CD4-positive, alpha-beta T cell (primary cell): ENCODE results near the gene POU2F2. TPM values are rescaled to one million over a fixed set of nuclear protein-coding genes. Genes with fewer than 3 reads are reported as not detected.

Experiments used
- ATAC-seq: fragments of 200-7000 bp; cut with Tn5 transposase; one replicate; pipeline ENCODE4 v1.10.0; 2022; ENCODE audit warnings: mild to moderate bottlenecking; ENCODE audit not compliant: poor library complexity
- CTCF ChIA-PET: fragments of 350-600 bp; sonication (Branson Sonifier 250); formaldehyde crosslinking; loops from one replicate; lab custom pipeline; 2021; ENCODE audit warnings: antibody characterized with exemption, inconsistent platforms; lab: Charles Lee
- POLR2A ChIA-PET: fragments of 350-600 bp; sonication (Branson Sonifier 250); formaldehyde crosslinking; loops from one replicate; lab custom pipeline; 2021; ENCODE audit warnings: antibody characterized with exemption, inconsistent platforms; lab: Charles Lee
- DNase-seq, 14 experiments: peaks; one replicate each; pipeline ENCODE4 v3.0.0-alpha.2; 2013 to 2020; ENCODE audit warnings: mixed read lengths in 2 of 14
- H3K27ac ChIP-seq, 2 donors: one replicate each; pipeline versions ENCODE4 v1.5.1 to v1.7.0; 2013; ENCODE audit warnings: low read length in 2 of 2, low read depth in 1 of 2, mild to moderate bottlenecking in 1 of 2
- H3K27me3 ChIP-seq, 2 experiments: 1 replicate in 1 of 2; 2 replicates in 1 of 2; pipeline versions ENCODE4 v1.6.1 to v1.7.0; 2013; ENCODE audit warnings: low read length in 2 of 2, control low read depth in 1 of 2, mild to moderate bottlenecking in 1 of 2, moderate library complexity in 1 of 2; ENCODE audit not compliant: insufficient read depth in 2 of 2, control insufficient read depth in 1 of 2
- H3K36me3 ChIP-seq: one replicate; pipeline ENCODE4 v1.6.1; 2013; ENCODE audit warnings: low read length, control low read depth; ENCODE audit not compliant: insufficient read depth
- H3K4me1 ChIP-seq: one replicate; pipeline ENCODE4 v1.6.1; 2013; ENCODE audit warnings: low read length, control low read depth; ENCODE audit not compliant: insufficient read depth
- H3K4me3 ChIP-seq: one replicate; pipeline ENCODE4 v1.5.1; 2013; ENCODE audit warnings: mild to moderate bottlenecking, low read length, moderate library complexity
- H3K9me3 ChIP-seq, 2 experiments: 1 replicate in 1 of 2; 2 replicates in 1 of 2; pipeline versions ENCODE4 v1.6.1 to v1.7.0; 2013; ENCODE audit warnings: low read length in 2 of 2, mild to moderate bottlenecking in 2 of 2, control low read depth in 1 of 2, moderate library complexity in 1 of 2; ENCODE audit not compliant: control insufficient read depth in 1 of 2, insufficient read depth in 1 of 2
- H3K27ac Mint-ChIP-seq: one replicate; pipeline ENCODE4 v1.8.0; 2020; ENCODE audit warnings: mixed read lengths
- H3K27me3 Mint-ChIP-seq: one replicate; pipeline ENCODE4 v1.8.0; 2021; ENCODE audit warnings: mixed read lengths
- H3K36me3 Mint-ChIP-seq: one replicate; pipeline ENCODE4 v1.8.0; 2021; ENCODE audit warnings: low read depth, mixed read lengths
- H3K4me1 Mint-ChIP-seq: one replicate; pipeline ENCODE4 v1.8.0; 2021; ENCODE audit warnings: low read depth, mixed read lengths
- H3K4me3 Mint-ChIP-seq: one replicate; pipeline ENCODE4 v1.8.0; 2020; ENCODE audit warnings: mild to moderate bottlenecking, mixed read lengths
- H3K9me3 Mint-ChIP-seq: one replicate; pipeline ENCODE4 v1.8.0; 2020; ENCODE audit warnings: mixed read lengths
- CTCF ChIP-seq: fragments of 200-600 bp; IDR thresholded peaks from one replicate; pipeline ENCODE4 v1.8.0; 2022; ENCODE audit warnings: antibody characterized with exemption, mild to moderate bottlenecking
- intact Hi-C, 2 experiments: fragments of 100-400 bp; cut with DNase I in 1 of 2; cut with micrococcal nuclease in 1 of 2; formaldehyde crosslinking; loops; one replicate each; pipeline versions ENCODE4 v1.15.1 to v1.9.0; 2023 to 2025; cut with DNase I, micrococcal nuclease
- total RNA-seq, 174 experiments: library from RNA in 2 of 174; stranded (reverse) in 2 of 174; gene quantifications; one replicate each; pipeline ENCODE4 v1.2.3 and lab custom pipeline; 2021 to 2026

The POU2F2 gene
- total RNA-seq, 2 experiments from 2014 or later: 18.6 to 19.9 TPM

GRCh38 chr19:42066075-42066754 is 66.0 kb downstream of the POU2F2 start:
- peaks cover 0 to 6% of the 10 kb centered on the region in 2 experiments for H3K9me3 ChIP-seq
- peaks cover 14% of the 10 kb centered on the region for H3K4me1 ChIP-seq
- ChIA-PET CTCF (no interaction called here), POLR2A (interaction anchor here (0.5 kb wide), 1 partner anchor 47 kb away, joined by 3 read pairs; no protein-coding TSS in a partner anchor)
- DNase-seq (no peak), ATAC-seq (no peak)
- no peak for TF ChIP-seq CTCF
- Mint-ChIP-seq H3K9me3 (no peaks in the 10 kb centered on the region), H3K4me1 (no peaks in the 10 kb centered on the region), H3K4me3 (no peak overlapping the region), H3K27ac (no peak overlapping the region), H3K36me3 (no peaks in the 10 kb centered on the region), H3K27me3 (peaks cover 11% of the 10 kb centered on the region)
- no peaks in the 10 kb centered on the region for H3K36me3 ChIP-seq
- H3K27me3 ChIP-seq: peaks cover 23 to 28% of the 10 kb centered on the region in 2 experiments
- H3K4me3 ChIP-seq: no peak overlapping the region
- intact Hi-C loops: no loop called here
- no peak overlapping the region for H3K27ac ChIP-seq

GRCh38 chr19:42065511-42065910 is 66.7 kb downstream of the POU2F2 start:
- H3K27ac Mint-ChIP-seq: no peak overlapping the region
- peaks cover 23 to 28% of the 10 kb centered on the region in 2 experiments for H3K27me3 ChIP-seq
- no peaks in the 10 kb centered on the region for H3K36me3 ChIP-seq
- no peak for ATAC-seq
- CTCF ChIA-PET: interaction anchor here (0.6 kb wide), 1 partner anchor 38 kb away, joined by 4 read pairs; no protein-coding TSS in a partner anchor
- POLR2A ChIA-PET: no interaction called here
- H3K36me3 Mint-ChIP-seq: no peaks in the 10 kb centered on the region
- no peak overlapping the region for H3K4me3 ChIP-seq
- no peak overlapping the region for H3K27ac ChIP-seq
- H3K4me1 ChIP-seq: peaks cover 14% of the 10 kb centered on the region
- H3K9me3 ChIP-seq: peaks cover 0 to 6% of the 10 kb centered on the region in 2 experiments
- intact Hi-C loops: no loop called here
- DNase-seq: no peak
- H3K4me1 Mint-ChIP-seq: no peaks in the 10 kb centered on the region
- H3K4me3 Mint-ChIP-seq: no peak overlapping the region
- peaks cover 11% of the 10 kb centered on the region for H3K27me3 Mint-ChIP-seq
- H3K9me3 Mint-ChIP-seq: no peaks in the 10 kb centered on the region
- TF ChIP-seq CTCF: no peak

- CTCF ChIA-PET: interaction anchor here (0.6 kb wide), 1 partner anchor 38 kb away, joined by 4 read pairs; no protein-coding TSS in a partner anchor
- no peaks in the 10 kb centered on the region for H3K9me3 Mint-ChIP-seq
- intact Hi-C loops: no loop called here
- no peaks in the 10 kb centered on the region for H3K36me3 Mint-ChIP-seq
- Histone ChIP-seq H3K4me3 (no peak overlapping the region), H3K27me3 (peaks cover 23 to 28% of the 10 kb centered on the region in 2 experiments), H3K9me3 (peaks cover 0 to 6% of the 10 kb centered on the region in 2 experiments), H3K36me3 (no peaks in the 10 kb centered on the region), H3K27ac (no peak overlapping the region), H3K4me1 (peaks cover 14% of the 10 kb centered on the region)
- TF ChIP-seq CTCF: no peak
- peaks cover 11% of the 10 kb centered on the region for H3K27me3 Mint-ChIP-seq
- no peak overlapping the region for H3K4me3 Mint-ChIP-seq
- no peak overlapping the region for H3K27ac Mint-ChIP-seq
- no peak for DNase-seq
- H3K4me1 Mint-ChIP-seq: no peaks in the 10 kb centered on the region
- no peak for ATAC-seq
- POLR2A ChIA-PET: no interaction called here
Measured at GRCh38 chr19:42065051-42065450, 67.2 kb downstream of the POU2F2 start.
